Peyer's patch (tissue), 4 donors: ENCODE measurements around the gene MLYCD. TPM values are rescaled to one million over a fixed set of nuclear protein-coding genes. Genes with fewer than 3 reads are reported as not detected.

Experiments used
- DNase-seq, 3 donors: peaks; one replicate each; pipeline ENCODE4 v3.0.0-alpha.2; 2017 to 2019
- H3K27ac ChIP-seq, 4 donors: fragments of 200-600 bp; sonication (generic); one replicate each; pipeline ENCODE4 v1.5.1; 2016 to 2019
- H3K27me3 ChIP-seq, 2 donors: fragments of 200-600 bp; sonication (generic); one replicate each; pipeline ENCODE4 v1.5.1; 2019
- H3K36me3 ChIP-seq, 3 donors: fragments of 200-600 bp; sonication (generic); one replicate each; pipeline ENCODE4 v1.5.1; 2016 to 2019
- H3K4me1 ChIP-seq, 4 donors: fragments of 200-600 bp; sonication (generic); one replicate each; pipeline ENCODE4 v1.5.1; 2016 to 2019
- H3K4me3 ChIP-seq, 4 donors: fragments of 200-600 bp; sonication (generic); 1 replicate in 3 of 4; 2 replicates in 1 of 4; pipeline ENCODE4 v1.5.1; 2016 to 2019; ENCODE audit warnings: mild to moderate bottlenecking in 1 of 4
- H3K9me3 ChIP-seq, 4 donors: fragments of 200-600 bp; sonication (generic); one replicate each; pipeline ENCODE4 v1.5.1; 2016 to 2019; ENCODE audit warnings: mild to moderate bottlenecking in 1 of 4
- POLR2A ChIP-seq, 2 donors: fragments of 450-650 bp; IDR thresholded peaks; one replicate each; pipeline ENCODE4 v1.5.1; 2017; ENCODE audit warnings: antibody characterized with exemption in 2 of 2, mild to moderate bottlenecking in 2 of 2, moderate library complexity in 2 of 2
- total RNA-seq, 4 donors: library from RNA; depleted of rRNA; stranded (reverse); fragments of >200 nt; gene quantifications; one replicate each; pipeline ENCODE4 v1.1.0, GENCODE V29; 2016
- TF ChIP-seq, protein P1 (sequence below), 6 experiments: fragments of 450-650 bp in 4 of 6; fragments of 200-600 bp in 2 of 6; sonication (generic) in 1 of 6; IDR thresholded peaks; one replicate each; pipeline ENCODE4 v1.5.1; 2017 to 2019; ENCODE audit warnings: antibody characterized with exemption in 6 of 6, mild to moderate bottlenecking in 3 of 6, moderate library complexity in 1 of 6

The MLYCD gene
- total RNA-seq, 4 donors from 2014 or later, result 13.5 to 31.4 (median 31.0) TPM

DNA sequence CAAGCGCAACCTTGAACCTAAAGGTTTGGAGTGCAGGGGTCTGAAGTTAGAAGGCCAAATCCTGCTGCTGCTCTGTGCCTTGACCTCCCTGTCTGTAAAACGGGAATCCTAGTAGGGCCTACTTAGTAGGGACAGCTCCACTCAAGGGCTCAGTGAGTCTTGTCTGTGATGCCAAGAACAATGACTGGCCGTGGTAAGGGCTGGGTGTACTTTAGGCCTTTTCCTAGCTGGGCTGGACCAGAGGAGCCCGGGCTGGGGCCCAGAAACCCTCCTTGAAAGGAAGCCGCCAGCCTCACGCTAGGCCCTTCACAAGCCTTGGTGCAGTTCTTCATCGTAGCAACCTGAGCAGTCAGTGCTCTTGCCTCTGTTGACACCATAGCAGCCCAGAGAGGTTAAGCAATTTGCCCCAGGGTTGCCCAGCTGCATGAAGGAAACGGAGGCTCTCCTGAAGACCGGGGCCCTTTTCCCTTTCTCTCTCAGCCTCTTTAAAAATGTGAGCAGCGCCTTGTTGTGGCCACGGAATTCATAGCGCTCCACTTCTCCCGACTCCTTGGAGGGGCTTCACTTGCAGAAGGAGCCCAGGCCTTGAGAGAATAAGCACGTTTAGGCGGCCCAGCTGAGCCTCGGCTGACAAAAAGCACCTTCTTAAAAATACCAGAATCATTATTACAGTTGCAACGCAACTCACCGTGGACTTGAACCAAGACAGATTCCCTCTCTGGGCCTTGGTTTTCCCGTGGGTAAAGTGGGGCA, 73.5 kb downstream of the MLYCD start:
- H3K27ac ChIP-seq, result no peak overlapping the region
- peaks cover 0 to 8% (median 2%) of the 10 kb centered on the region in 4 donors for H3K4me1 ChIP-seq
- no peaks in the 10 kb centered on the region for H3K9me3 ChIP-seq
- TF ChIP-seq, protein P1, sequence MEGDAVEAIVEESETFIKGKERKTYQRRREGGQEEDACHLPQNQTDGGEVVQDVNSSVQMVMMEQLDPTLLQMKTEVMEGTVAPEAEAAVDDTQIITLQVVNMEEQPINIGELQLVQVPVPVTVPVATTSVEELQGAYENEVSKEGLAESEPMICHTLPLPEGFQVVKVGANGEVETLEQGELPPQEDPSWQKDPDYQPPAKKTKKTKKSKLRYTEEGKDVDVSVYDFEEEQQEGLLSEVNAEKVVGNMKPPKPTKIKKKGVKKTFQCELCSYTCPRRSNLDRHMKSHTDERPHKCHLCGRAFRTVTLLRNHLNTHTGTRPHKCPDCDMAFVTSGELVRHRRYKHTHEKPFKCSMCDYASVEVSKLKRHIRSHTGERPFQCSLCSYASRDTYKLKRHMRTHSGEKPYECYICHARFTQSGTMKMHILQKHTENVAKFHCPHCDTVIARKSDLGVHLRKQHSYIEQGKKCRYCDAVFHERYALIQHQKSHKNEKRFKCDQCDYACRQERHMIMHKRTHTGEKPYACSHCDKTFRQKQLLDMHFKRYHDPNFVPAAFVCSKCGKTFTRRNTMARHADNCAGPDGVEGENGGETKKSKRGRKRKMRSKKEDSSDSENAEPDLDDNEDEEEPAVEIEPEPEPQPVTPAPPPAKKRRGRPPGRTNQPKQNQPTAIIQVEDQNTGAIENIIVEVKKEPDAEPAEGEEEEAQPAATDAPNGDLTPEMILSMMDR (IDR thresholded peaks at IDR 0.05), result no peak
- TF ChIP-seq POLR2A (IDR thresholded peaks at IDR 0.05), result no peak
- H3K27me3 ChIP-seq, result peaks cover 0 to 4% of the 10 kb centered on the region in 2 donors
- H3K4me3 ChIP-seq, result no peak overlapping the region
- H3K36me3 ChIP-seq, result no peaks in the 10 kb centered on the region
- no peak for DNase-seq

- DNase-seq, result no peak
- H3K4me3 ChIP-seq, result no peak overlapping the region
- peaks cover 0 to 5% (median 2%) of the 10 kb centered on the region in 4 donors for H3K4me1 ChIP-seq
- no peaks in the 10 kb centered on the region for H3K9me3 ChIP-seq
- H3K27me3 ChIP-seq, result peaks cover 0 to 4% of the 10 kb centered on the region in 2 donors
- TF ChIP-seq, protein P1 (IDR thresholded peaks at IDR 0.05), result no peak
- TF ChIP-seq POLR2A (IDR thresholded peaks at IDR 0.05), result no peak
- no peak overlapping the region for H3K27ac ChIP-seq
- H3K36me3 ChIP-seq, result no peaks in the 10 kb centered on the region
These were observed 74.2 kb downstream of the MLYCD start for GRCh38 chr16:83973077-83973476.

DNA sequence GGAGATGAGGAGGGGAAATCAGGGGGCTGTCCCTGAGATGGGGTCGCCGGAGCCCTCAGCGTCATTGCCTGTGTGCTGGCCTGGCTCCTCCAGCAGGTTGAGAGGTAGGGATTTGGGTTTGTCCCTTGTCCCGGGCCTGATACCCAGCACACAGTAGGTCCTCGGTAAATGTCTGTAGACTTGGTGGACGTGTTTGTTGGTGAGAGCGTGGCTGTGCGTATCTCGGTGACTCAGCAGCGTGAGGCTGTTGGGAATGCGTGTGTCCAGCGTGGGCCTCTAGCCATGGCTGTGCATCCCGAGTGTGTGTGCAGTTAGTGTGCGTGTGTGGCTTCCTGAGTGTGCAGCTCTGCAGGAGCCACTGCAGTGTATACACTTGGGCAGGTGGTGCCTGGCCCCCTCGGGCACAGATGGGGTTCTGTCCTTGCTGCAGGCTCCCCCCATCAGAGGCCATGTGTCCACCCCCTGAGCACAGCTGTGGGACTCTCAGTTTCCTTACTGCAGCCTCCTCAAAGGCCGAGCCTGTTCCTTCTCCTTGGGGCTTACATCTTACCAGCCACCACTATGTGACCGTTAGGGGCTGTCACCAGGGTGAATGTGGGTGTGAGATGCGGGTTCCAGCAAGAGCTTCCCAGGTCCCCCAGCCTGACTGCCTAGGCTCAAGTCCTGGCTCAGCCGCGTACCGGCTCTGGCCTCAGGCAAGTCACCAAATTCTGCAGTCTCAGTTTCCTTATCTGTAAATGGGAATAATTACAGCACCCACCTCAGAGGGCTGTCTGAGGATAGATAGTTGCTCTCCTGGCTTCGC, 74.9 kb downstream of the MLYCD start:
- Histone ChIP-seq H3K27me3 (peaks cover 0 to 4% of the 10 kb centered on the region in 2 donors), H3K9me3 (no peaks in the 10 kb centered on the region), H3K36me3 (no peaks in the 10 kb centered on the region), H3K4me3 (no peak overlapping the region), H3K27ac (no peak overlapping the region), H3K4me1 (peaks cover 0 to 2% (median under 1%) of the 10 kb centered on the region in 4 donors)
- TF ChIP-seq POLR2A (IDR thresholded peaks at IDR 0.05), result no peak
- TF ChIP-seq, protein P1 (IDR thresholded peaks at IDR 0.05), result no peak
- no peak for DNase-seq

GRCh38 chr16:83974475-83974874, 75.6 kb downstream of the MLYCD start:
- DNase-seq, result no peak
- Histone ChIP-seq H3K27ac (no peak overlapping the region), H3K4me3 (no peak overlapping the region)

GRCh38 chr16:83975590-83976260, 76.8 kb downstream of the MLYCD start:
- Histone ChIP-seq H3K4me3 (no peak overlapping the region), H3K36me3 (no peaks in the 10 kb centered on the region), H3K9me3 (no peaks in the 10 kb centered on the region), H3K4me1 (no peaks in the 10 kb centered on the region), H3K27me3 (no peaks in the 10 kb centered on the region), H3K27ac (no peak overlapping the region)
- DNase-seq, result no peak
- TF ChIP-seq, protein P1 (IDR thresholded peaks at IDR 0.05), result no peak
- no peak for TF ChIP-seq POLR2A (IDR thresholded peaks at IDR 0.05)

More at GRCh38 chr16:83974475-83974874, 75.6 kb downstream of the MLYCD start:
- H3K36me3 ChIP-seq, result no peaks in the 10 kb centered on the region
- TF ChIP-seq, protein P1 (IDR thresholded peaks at IDR 0.05), result no peak
- no peak for TF ChIP-seq POLR2A (IDR thresholded peaks at IDR 0.05)
- no peaks in the 10 kb centered on the region for H3K4me1 ChIP-seq
- no peaks in the 10 kb centered on the region for H3K9me3 ChIP-seq
- H3K27me3 ChIP-seq, result no peaks in the 10 kb centered on the region
